Skeletal muscle tissue (tissue), 4 donors: ENCODE results near the gene MAML3. TPM values are rescaled to one million over a fixed set of nuclear protein-coding genes. Genes with fewer than 3 reads are reported as not detected.
"Not testable (repeated sequence)": the region's sequence is repeated elsewhere in the genome, so short reads cannot be mapped to it uniquely, and the experiment has no call there.

ENCODE experiments used
- H3K27ac ChIP-seq: one replicate; pipeline ENCODE4 v1.7.0; 2013; ENCODE audit warnings: mild to moderate bottlenecking, low read depth, low read length, inconsistent platforms
- H3K27me3 ChIP-seq, 3 donors: one replicate each; pipeline ENCODE4 v1.7.0; 2013; ENCODE audit warnings: low read length in 3 of 3; ENCODE audit not compliant: control insufficient read depth in 3 of 3, insufficient read depth in 3 of 3
- H3K36me3 ChIP-seq, 3 donors: one replicate each; pipeline ENCODE4 v1.7.0; 2013; ENCODE audit warnings: low read length in 3 of 3; ENCODE audit not compliant: control insufficient read depth in 3 of 3, insufficient read depth in 3 of 3
- H3K4me1 ChIP-seq, 3 donors: one replicate each; pipeline ENCODE4 v1.7.0; 2013; ENCODE audit warnings: low read length in 3 of 3, mild to moderate bottlenecking in 3 of 3; ENCODE audit not compliant: control insufficient read depth in 3 of 3, insufficient read depth in 3 of 3
- H3K4me3 ChIP-seq, 3 donors: one replicate each; pipeline ENCODE4 v1.7.0; 2013; ENCODE audit warnings: low read length in 3 of 3
- H3K9ac ChIP-seq, 3 donors: one replicate each; pipeline ENCODE4 v1.7.0; 2013; ENCODE audit warnings: low read length in 3 of 3, mild to moderate bottlenecking in 3 of 3, moderate library complexity in 2 of 3, low read depth in 1 of 3
- H3K9me3 ChIP-seq, 3 donors: one replicate each; pipeline ENCODE4 v1.7.0; 2013; ENCODE audit warnings: low read length in 3 of 3; ENCODE audit not compliant: control insufficient read depth in 3 of 3
- total RNA-seq: library from RNA; depleted of rRNA; stranded (reverse); fragments of >200 nt; gene quantifications from one replicate; pipeline ENCODE4 v1.2.3, GENCODE V29; 2014
- donor health status: Osteomylitis.

The MAML3 gene
- total RNA-seq, 1 donor from 2014 or later: 3.1 TPM

- Histone ChIP-seq H3K9me3 (no peaks in the 10 kb centered on the region), H3K4me3 (no peak overlapping the region), H3K36me3 (no peaks in the 10 kb centered on the region), H3K27ac (no peak overlapping the region), H3K4me1 (peaks cover 0 to 3% (median 0%) of the 10 kb centered on the region in 3 donors), H3K27me3 (no peaks in the 10 kb centered on the region), H3K9ac (no peak overlapping the region)
Observed at GRCh38 chr4:139951021-139951420, 203.0 kb downstream of the MAML3 start.

- no peaks in the 10 kb centered on the region for H3K36me3 ChIP-seq
- H3K9ac ChIP-seq: no peak overlapping the region
- no peaks in the 10 kb centered on the region for H3K27me3 ChIP-seq
Observed at GRCh38 chr4:139950568-139950967, 203.4 kb downstream of the MAML3 start.

GRCh38 chr4:139944916-139945315 lies 209.1 kb downstream of the MAML3 start:
- H3K9me3 ChIP-seq, H3K36me3 ChIP-seq, H3K9ac ChIP-seq, H3K4me3 ChIP-seq, H3K27me3 ChIP-seq, H3K4me1 ChIP-seq, H3K27ac ChIP-seq: not testable (repeated sequence)

More at GRCh38 chr4:139950568-139950967, 203.4 kb downstream of the MAML3 start:
- no peaks in the 10 kb centered on the region for H3K9me3 ChIP-seq
- no peak overlapping the region for H3K27ac ChIP-seq
- H3K4me1 ChIP-seq: no peaks in the 10 kb centered on the region
- no peak overlapping the region for H3K4me3 ChIP-seq

GRCh38 chr4:139943277-139943676 lies 210.7 kb downstream of the MAML3 start:
- Histone ChIP-seq H3K36me3 (no peaks in the 10 kb centered on the region), H3K27me3 (no peaks in the 10 kb centered on the region), H3K4me1 (no peaks in the 10 kb centered on the region), H3K4me3 (no peak overlapping the region), H3K27ac (no peak overlapping the region), H3K9ac (no peak overlapping the region), H3K9me3 (no peaks in the 10 kb centered on the region)

GRCh38 chr4:139942241-139942640 lies 211.7 kb downstream of the MAML3 start:
- no peak overlapping the region for H3K4me3 ChIP-seq
- no peaks in the 10 kb centered on the region for H3K36me3 ChIP-seq
- H3K27me3 ChIP-seq: no peaks in the 10 kb centered on the region
- no peaks in the 10 kb centered on the region for H3K4me1 ChIP-seq
- H3K9ac ChIP-seq: no peak overlapping the region
- H3K27ac ChIP-seq: no peak overlapping the region
- H3K9me3 ChIP-seq: no peaks in the 10 kb centered on the region

GRCh38 chr4:139940600-139940999 lies 213.4 kb downstream of the MAML3 start:
- H3K27ac ChIP-seq: no peak overlapping the region
- no peaks in the 10 kb centered on the region for H3K27me3 ChIP-seq
- no peak overlapping the region for H3K9ac ChIP-seq
- no peaks in the 10 kb centered on the region for H3K36me3 ChIP-seq
- H3K4me3 ChIP-seq: no peak overlapping the region
- no peaks in the 10 kb centered on the region for H3K9me3 ChIP-seq
- H3K4me1 ChIP-seq: no peaks in the 10 kb centered on the region

GRCh38 chr4:139938414-139938813 lies 215.6 kb downstream of the MAML3 start:
- Histone ChIP-seq H3K27ac (no peak overlapping the region), H3K4me1 (peaks cover 4 to 8% (median 7%) of the 10 kb centered on the region in 3 donors), H3K36me3 (no peaks in the 10 kb centered on the region), H3K27me3 (no peaks in the 10 kb centered on the region), H3K9me3 (no peaks in the 10 kb centered on the region), H3K9ac (no peak overlapping the region), H3K4me3 (no peak overlapping the region)

- no peak overlapping the region for H3K27ac ChIP-seq
- no peaks in the 10 kb centered on the region for H3K36me3 ChIP-seq
- no peak overlapping the region for H3K4me3 ChIP-seq
- no peak overlapping the region for H3K9ac ChIP-seq
- H3K4me1 ChIP-seq: peaks cover 4 to 8% (median 7%) of the 10 kb centered on the region in 3 donors
- no peaks in the 10 kb centered on the region for H3K9me3 ChIP-seq
- no peaks in the 10 kb centered on the region for H3K27me3 ChIP-seq
Observed at GRCh38 chr4:139935911-139936310, 218.1 kb downstream of the MAML3 start.

- Histone ChIP-seq H3K27ac (no peak overlapping the region), H3K27me3 (no peaks in the 10 kb centered on the region), H3K36me3 (no peaks in the 10 kb centered on the region), H3K4me3 (no peak overlapping the region), H3K9ac (no peak overlapping the region), H3K4me1 (peaks cover 4 to 8% (median 7%) of the 10 kb centered on the region in 3 donors), H3K9me3 (no peaks in the 10 kb centered on the region)
Observed at GRCh38 chr4:139934708-139935195, 219.2 kb downstream of the MAML3 start.

GRCh38 chr4:139934057-139934707 lies 219.8 kb downstream of the MAML3 start:
- Histone ChIP-seq H3K4me1 (peaks cover 4 to 8% (median 7%) of the 10 kb centered on the region in 3 donors), H3K27me3 (no peaks in the 10 kb centered on the region), H3K9ac (no peak overlapping the region), H3K36me3 (no peaks in the 10 kb centered on the region), H3K9me3 (no peaks in the 10 kb centered on the region), H3K4me3 (no peak overlapping the region), H3K27ac (no peak overlapping the region)
